Activated CD8-positive, alpha-beta memory T cell treated with anti-CD3 and anti-CD28 coated beads for 24 hours (primary cell): ENCODE measurements around the gene PHLDB2.

Experiments used
- DNase-seq: peaks from one replicate; pipeline ENCODE4 v3.0.0-alpha.2; 2020

Gene PHLDB2

GRCh38 chr3:111884411-111885018 is 25.4 kb downstream of the PHLDB2 start:
- no peak for DNase-seq

GRCh38 chr3:111885578-111885977 is 26.5 kb downstream of the PHLDB2 start:
- DNase-seq, result no peak

- no peak for DNase-seq
Observed at GRCh38 chr3:111890051-111890580, 31.1 kb downstream of the PHLDB2 start.

- DNase-seq, result no peak
Observed at GRCh38 chr3:111892070-111892469, 33.0 kb downstream of the PHLDB2 start.

- no peak for DNase-seq
Observed at GRCh38 chr3:111895071-111895470, 36.0 kb downstream of the PHLDB2 start.

- DNase-seq, result no peak
Observed at GRCh38 chr3:111899966-111900365, 40.9 kb downstream of the PHLDB2 start.

DNA sequence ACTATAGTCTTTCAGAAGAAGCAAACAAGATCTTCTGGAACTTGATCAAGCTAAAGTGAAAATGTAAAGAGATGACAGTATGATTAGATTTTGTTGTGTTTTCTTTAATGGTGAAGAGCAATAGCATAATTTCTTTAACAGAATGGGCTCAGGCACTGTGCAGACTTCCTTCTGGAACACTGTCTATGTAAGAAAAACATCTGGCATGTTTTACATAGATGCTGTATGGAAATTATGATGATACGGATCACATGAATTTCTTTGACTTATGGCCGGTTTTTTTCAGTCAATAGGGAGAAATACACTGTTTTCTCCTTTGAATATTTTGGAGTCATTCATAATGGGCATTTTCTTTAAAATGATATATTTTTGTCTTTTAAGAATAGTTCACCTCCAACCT is 42.6 kb downstream of the PHLDB2 start:
- DNase-seq, result no peak

DNA sequence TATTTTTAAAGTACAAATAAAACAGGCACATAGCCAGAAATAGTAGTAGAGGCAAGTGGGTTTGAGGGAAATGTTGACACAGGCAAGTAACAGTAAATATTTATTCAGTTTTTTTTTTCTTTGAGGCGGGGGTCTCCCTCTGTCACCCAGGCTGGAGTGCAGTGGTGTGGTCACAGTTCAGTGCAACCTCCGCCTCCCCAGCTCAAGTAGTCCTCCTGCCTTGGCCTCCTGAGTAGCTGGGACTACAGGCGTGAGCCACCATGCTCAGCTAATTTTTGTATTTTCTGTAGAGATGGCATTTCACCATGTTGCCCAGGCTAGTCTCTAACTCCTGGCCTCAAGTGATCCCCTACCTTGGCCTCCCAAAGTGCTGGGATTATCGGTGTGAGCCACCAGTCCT is 43.5 kb downstream of the PHLDB2 start:
- no peak for DNase-seq

GRCh38 chr3:111903067-111903511 is 44.0 kb downstream of the PHLDB2 start:
- DNase-seq, result no peak

GRCh38 chr3:111904376-111905241 is 45.5 kb downstream of the PHLDB2 start:
- DNase-seq, result no peak

DNA sequence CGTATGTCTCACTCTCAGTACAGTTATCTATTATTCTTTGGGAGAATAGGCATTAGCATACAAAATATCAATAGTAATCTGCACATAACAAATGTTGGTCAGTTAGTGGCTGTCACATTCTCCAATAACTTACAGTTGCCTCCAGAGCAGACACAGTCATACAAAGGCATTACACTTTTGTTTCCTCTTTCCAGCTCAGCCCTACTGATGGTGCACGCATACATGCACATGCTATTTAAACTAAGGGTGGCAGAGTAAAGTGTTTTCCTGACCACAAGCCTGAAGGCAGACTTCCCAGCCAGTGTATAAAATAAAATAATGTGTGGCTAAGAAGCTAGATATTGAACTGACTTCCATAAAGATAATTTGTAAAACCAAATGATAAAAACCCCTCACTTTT is 47.6 kb downstream of the PHLDB2 start:
- no peak for DNase-seq

- no peak for DNase-seq
Observed at GRCh38 chr3:111907151-111907550, 48.1 kb downstream of the PHLDB2 start.

- no peak for DNase-seq
Observed at GRCh38 chr3:111910806-111911205, 51.7 kb downstream of the PHLDB2 start.

DNA sequence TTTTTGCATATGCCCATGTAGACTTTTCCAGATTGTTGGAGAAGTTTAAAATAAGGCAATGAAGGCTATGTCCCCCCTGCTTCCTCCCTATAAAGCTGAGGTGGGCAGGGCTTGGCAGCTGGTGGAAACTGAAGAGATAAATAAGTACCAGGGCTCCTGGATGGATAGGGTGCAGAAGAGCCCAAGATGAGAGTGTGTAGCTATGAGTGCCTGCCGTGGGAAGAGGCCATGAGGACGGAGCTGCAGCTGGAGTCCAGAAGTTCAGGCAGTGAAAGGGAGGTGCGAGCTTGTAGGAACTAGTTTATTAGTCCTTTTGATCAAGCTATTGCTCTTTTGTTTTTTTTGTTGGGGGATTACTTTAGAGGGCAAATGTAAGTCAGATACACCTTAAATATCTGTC is 52.4 kb downstream of the PHLDB2 start:
- DNase-seq, result no peak

DNA sequence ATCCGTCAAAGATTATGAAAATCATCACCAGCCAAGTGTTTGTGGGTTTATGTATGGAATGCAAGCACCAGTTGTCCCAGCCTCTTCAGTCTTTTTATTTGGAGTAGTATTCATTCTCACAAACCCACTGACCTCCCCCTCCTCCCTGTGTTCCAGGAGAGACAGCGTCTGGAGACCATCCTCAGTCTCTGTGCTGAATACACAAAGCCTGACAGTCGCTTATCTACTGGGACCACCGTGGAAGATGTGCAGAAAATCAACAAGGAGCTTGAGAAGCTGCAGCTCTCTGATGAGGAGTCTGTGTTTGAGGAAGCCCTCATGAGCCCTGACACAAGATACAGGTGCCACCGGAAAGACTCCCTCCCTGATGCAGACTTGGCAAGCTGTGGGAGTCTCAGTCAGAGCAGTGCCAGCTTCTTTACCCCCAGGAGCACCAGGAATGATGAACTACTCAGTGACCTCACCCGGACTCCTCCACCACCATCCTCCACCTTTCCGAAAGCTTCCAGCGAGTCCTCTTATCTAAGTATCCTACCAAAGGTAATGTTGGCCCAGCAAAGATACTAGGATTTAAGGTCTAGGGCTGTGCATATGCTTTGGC is 54.2 kb downstream of the PHLDB2 start:
- DNase-seq, result no peak

- no peak for DNase-seq
Observed at GRCh38 chr3:111915905-111916304, 56.8 kb downstream of the PHLDB2 start.

GRCh38 chr3:111917300-111917699 is 58.2 kb downstream of the PHLDB2 start:
- no peak for DNase-seq

DNA sequence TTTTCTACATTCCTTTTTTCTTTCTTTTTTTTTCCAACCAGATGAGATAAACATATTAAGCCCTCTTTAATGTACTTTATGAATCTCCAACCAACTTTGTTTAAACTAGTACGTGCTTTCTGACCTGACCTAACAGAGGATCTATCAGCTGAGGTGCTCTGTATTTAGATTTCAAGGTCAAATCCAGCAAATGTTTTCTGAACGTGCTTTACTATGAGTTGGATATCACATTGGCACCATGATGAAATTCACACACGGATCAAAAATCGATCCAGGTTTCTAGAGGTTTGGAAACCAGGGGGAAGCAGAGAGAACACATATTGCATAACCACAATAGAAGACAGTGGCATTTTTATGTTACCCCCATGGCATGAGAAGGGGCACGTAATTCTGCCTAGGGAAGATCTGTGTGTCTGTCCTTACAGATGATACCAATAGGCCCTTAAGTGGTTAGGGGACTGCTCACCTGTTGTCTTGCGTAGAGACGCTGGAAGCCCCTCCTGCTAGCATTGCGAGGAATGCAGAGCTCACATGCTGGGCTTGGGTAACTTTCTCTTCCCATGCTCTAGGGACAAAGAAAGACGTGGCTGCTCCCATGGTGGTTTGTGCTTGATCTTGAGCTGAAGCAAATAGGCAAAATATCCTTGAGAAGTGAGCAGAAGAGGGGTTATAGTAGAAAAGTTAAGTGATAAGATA is 60.5 kb downstream of the PHLDB2 start:
- DNase-seq, result no peak

DNA sequence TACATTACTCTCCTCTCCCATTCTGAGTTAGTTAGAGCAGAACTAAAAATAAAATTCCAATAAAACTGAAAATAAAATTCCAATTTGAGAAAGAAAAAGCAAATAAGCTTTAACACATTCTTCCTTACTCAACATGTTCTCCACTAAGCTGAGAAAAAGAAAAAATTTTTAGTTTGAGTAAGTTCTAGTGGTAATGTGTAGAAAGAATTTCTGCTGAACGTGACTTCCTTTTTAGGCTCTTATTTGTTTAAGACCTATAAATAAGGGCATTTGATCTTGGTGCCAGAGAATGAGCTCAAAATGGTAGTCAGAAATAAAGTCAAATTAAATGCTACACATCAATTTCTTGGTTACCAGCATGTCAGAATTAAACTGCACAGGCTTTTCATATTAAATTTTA is 62.1 kb downstream of the PHLDB2 start:
- DNase-seq, result no peak

DNA sequence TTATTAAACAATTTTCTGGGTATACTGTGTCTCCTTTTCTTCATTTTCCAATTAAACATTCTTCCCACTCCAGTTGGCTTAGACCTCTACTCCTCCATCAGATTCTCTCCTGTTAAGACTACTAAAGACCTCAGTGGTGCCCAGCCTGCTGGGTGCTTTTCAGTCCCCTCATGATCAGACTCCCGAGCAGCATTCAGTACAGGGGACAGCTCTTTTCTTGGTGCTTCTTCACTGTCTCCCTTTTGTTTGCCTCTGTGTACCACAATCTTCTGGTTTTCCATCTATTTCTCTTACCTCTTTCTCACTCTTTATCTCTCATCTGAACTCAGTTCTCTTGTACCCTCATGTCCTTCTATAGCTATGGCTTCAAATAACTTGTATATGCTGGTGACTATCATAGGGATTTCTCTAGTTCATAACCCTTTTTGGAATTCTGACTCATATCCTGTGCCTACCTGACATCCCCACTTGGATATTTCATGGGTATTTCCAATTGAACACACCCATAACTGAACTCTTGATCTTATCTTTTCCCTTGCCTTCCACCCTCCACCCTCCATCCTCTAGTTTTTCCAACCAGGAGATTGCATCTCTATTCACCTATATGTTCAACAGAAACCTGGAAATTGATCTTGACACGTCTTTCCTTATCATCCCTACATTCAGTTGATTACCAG is 64.2 kb downstream of the PHLDB2 start:
- no peak for DNase-seq

- DNase-seq, result no peak
Observed at GRCh38 chr3:111923806-111924205, 64.7 kb downstream of the PHLDB2 start.

- DNase-seq, result no peak
Observed at GRCh38 chr3:111924283-111924682, 65.2 kb downstream of the PHLDB2 start.

- no peak for DNase-seq
Observed at GRCh38 chr3:111926266-111926676, 67.2 kb downstream of the PHLDB2 start.
